Stimulated activated CD8-positive, alpha-beta memory T cell treated with anti-CD3 and anti-CD28 coated beads, Interleukin-4, amount 100 ng/mL, for 4 hours (primary cell): ENCODE data around the gene ERFL.
A peak's percentile ranks its signal among the peaks of the same experiment; 100 is the strongest.

Source experiments
- DNase-seq, 2 donors: peaks; one replicate each; pipeline ENCODE4 v3.0.0-alpha.2; 2020; ENCODE audit warnings: low read depth in 2 of 2, low spot score in 1 of 2

ERFL gene

DNA sequence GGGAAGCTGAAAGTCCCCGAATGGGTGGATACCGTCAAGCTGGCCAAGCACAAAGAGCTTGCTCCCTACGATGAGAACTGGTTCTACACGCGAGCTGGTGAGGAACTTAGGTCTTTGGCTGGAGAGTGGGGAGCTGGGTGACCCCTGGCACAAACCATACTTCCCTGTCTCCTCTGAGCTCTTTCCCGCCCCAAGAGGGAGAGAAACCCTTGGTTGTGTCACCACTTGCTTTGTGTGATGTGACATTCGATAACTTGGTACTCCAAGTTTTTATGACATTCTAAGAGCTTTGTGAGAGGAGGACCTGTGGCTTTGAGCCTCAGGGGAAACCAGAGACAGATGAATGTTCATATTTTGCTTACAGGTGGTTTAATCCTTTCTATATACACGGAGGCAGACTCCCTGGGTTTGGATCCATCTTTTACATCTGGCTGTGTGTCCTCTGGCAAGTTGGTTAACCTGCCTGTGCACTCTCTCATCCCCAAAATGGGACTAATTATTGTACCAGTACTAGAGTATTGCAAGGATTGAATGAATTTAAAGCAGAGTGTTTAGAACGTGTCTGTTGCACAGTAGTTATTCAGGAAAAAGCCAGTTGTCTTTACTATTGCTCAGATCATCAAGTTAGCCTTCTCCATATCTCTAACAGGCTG is 67.0 kb downstream of the ERFL start:
- no peak for DNase-seq

DNA sequence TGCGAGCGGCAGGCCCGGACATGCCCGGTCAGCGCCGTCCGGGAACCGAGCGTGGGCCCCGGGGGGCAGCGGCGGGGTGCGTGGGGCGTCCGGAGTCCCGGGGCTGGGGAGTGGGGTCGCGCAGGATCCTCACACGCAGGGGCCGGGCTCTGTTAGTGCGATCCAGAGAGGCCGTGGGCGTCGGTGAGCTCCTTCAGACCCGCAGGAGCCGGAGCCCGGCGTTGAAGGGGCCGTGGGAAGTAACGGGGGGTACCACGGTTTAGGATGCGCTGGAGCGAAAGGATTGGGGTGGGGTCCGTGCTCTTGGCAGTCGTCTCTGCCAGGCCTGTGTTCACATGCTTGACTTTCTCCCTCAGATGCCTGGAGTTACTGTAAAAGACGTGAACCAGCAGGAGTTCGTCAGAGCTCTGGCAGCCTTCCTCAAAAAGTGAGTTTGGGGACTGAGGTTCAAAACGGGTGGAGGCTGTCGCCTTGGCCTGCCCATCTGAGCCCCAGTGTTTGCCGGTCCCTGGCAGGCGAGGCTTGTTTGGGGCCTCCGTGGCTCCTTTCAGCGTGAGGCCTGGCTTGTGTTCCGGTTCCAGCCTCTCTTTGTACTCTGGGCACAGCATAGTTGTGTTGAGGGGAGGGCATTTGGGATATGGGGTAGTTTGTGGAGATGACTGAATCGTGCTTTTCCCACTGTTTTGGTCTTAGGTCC is 67.7 kb downstream of the ERFL start:
- no peak for DNase-seq

DNA sequence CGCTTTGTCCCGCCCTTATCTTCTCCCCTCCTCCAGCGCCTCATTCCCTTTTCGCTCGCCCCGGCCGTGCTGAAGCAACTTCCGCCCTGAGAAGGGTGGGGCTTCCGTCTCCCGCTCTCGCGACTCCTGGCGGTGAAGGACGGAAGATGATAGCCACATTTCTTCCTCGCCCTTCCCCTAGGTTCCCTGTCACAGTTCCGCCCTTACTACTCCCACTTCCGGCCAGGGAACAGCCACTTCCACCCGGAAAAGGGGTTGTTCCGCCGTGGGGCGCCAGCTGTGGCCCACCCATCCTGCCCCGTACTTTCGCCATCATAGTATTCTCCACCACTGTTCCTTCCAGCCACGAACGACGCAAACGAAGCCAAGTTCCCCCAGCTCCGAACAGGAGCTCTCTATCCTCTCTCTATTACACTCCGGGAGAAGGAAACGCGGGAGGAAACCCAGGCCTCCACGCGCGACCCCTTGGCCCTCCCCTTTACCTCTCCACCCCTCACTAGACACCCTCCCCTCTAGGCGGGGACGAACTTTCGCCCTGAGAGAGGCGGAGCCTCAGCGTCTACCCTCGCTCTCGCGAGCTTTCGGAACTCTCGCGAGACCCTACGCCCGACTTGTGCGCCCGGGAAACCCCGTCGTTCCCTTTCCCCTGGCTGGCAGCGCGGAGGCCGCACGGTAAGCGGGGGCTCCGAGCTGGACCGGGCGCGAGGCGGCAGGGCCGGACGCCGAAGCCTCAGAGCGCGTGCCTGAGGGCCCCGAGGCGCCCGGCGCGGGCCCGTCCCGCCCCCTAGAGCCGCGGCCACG is 68.4 kb downstream of the ERFL start, which contains the start of gene RPS19:
Gene RPS19 (plus strand): TSS at position 638 of the 801 bp plus-strand sequence. CDS start 520 bp downstream, outside the sequence.
- DNase-seq: peak; percentile 96

DNA sequence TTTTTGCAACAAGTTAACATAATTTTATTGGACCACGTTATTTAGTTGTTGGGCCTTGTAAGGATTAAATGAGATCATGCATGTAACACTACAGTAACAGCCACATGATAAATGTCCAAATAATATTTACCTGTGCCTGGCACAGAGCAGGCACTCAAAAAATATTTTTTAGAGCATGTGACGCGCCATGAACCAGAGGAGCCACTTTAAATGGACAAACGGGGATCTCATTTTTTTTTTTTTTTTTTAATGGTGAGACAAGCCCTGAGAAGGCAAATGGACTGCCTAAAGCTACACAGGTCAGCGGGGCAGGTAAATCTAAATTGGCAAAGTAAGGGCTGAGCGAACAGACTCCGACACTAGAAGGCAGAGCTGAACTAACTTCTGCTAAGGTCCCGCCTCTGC is 69.0 kb downstream of the ERFL start:
- no peak for DNase-seq
